Adipocyte (in vitro differentiated cells): ENCODE measurements around the gene STRN.
"Not testable (repeated sequence)": the region's sequence is repeated elsewhere in the genome, so short reads cannot be mapped to it uniquely, and the experiment has no call there.

Source experiments
- DNase-seq: peaks from one replicate; pipeline ENCODE4 v3.0.0-alpha.2; 2015; ENCODE audit warnings: low read depth
- H3K27me3 ChIP-seq: replicated peaks from 2 replicates; pipeline ENCODE4 v1.7.0; 2013; ENCODE audit warnings: mild to moderate bottlenecking, low read length, moderate library complexity; ENCODE audit not compliant: control insufficient read depth, insufficient read depth
- H3K36me3 ChIP-seq: 2 replicates; pipeline ENCODE4 v1.7.0; 2013; ENCODE audit warnings: low read length, mild to moderate bottlenecking, moderate library complexity; ENCODE audit not compliant: control insufficient read depth, insufficient read depth, severe bottlenecking
- H3K4me1 ChIP-seq: 2 replicates; pipeline ENCODE4 v1.7.0; 2013; ENCODE audit warnings: mild to moderate bottlenecking, low read length, moderate library complexity; ENCODE audit not compliant: control insufficient read depth, insufficient read depth
- H3K4me3 ChIP-seq: 2 replicates; pipeline ENCODE4 v1.7.0; 2013; ENCODE audit warnings: mild to moderate bottlenecking, low read length, moderate library complexity
- H3K9ac ChIP-seq: 2 replicates; pipeline ENCODE4 v1.7.0; 2013; ENCODE audit warnings: mild to moderate bottlenecking, low read length, moderate library complexity
- H3K9me3 ChIP-seq: 2 replicates; pipeline ENCODE4 v1.7.0; 2013; ENCODE audit warnings: mild to moderate bottlenecking, low read length, moderate library complexity; ENCODE audit not compliant: control insufficient read depth

Gene STRN

DNA sequence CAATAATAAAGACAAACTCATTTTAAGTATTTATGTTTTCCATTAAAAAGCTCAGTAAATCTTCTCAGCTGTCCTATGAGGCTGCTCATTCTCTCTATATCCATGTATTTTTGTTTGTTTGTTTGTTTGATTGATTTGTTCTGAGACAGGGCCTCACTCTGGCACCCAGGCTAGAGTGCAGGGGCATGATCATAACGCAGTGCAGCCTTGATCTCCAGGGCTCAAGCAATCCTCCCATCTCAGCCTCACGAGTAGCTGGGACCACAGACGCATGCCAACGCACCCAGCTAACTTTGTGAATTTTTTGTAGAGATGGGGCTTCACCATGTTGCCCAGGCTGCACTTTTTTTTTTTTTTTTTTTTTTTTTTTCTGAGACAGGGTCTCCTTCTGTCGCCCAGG is 5.6 kb downstream of the STRN start:
- H3K9ac ChIP-seq = no peak overlapping the region
- peaks cover 13% of the 10 kb centered on the region for H3K4me1 ChIP-seq
- H3K27me3 ChIP-seq = no peaks in the 10 kb centered on the region
- H3K4me3 ChIP-seq = no peak overlapping the region
- no peaks in the 10 kb centered on the region for H3K9me3 ChIP-seq
- no peaks in the 10 kb centered on the region for H3K36me3 ChIP-seq
- no peak for DNase-seq

GRCh38 chr2:36960005-36960675 is 6.2 kb downstream of the STRN start:
- Histone ChIP-seq H3K36me3 (no peaks in the 10 kb centered on the region), H3K4me1 (peaks cover 9% of the 10 kb centered on the region), H3K9ac (no peak overlapping the region), H3K4me3 (no peak overlapping the region), H3K27me3 (no peaks in the 10 kb centered on the region), H3K9me3 (no peaks in the 10 kb centered on the region)
- no peak for DNase-seq

DNA sequence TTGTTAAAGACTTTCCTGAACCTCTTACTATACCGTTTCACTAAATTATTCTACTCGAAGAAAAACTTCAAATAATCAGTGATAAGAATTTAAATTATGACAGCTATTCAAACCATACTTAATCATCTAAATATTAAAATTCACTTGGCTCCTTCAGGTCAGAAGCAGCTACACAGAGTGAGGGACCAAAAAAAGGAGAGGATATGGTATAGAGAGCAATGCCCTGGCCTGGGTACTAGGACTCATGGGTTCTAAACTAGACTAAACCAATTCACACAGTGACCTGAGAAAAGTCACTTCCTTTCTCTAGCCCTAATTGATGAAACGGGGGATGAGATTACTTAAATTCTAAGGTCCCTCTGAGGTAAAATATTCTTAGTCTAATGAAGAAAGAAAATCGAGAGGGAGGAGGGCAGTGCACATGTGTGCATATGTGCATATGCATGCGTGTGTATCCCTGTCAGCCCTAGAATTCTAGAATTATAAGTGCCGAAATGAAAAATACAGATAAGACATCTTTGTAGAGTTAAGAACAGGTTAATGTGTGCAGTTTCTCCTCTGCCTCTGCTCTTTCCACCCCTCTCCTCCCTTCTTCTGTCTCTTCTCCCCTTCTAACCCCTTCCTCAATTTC is 11.2 kb downstream of the STRN start:
- no peak overlapping the region for H3K9ac ChIP-seq
- no peak overlapping the region for H3K4me3 ChIP-seq
- H3K4me1 ChIP-seq = peaks cover 8% of the 10 kb centered on the region
- H3K9me3 ChIP-seq = no peaks in the 10 kb centered on the region
- no peaks in the 10 kb centered on the region for H3K27me3 ChIP-seq
- H3K36me3 ChIP-seq = no peaks in the 10 kb centered on the region
- no peak for DNase-seq

DNA sequence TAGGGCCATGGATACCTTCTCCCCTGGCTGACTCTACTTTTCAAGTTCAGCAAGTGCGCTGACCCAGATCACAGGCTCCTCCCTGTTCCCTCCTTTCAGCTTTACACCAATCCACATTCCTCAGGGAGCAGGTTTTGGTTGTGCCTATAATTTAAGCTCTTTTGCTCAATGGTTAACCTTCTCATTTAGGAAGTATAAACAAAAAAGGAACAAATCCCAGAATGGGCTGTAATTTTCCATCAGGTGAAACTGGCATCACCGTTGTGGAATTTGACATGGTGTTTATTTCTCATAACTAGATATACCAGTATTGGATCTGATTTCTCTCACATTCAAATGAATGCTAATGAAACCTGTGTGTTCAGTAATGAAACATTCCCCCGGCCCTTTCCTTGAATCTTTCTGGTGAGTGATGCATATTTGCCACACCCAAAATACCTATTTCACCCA is 13.6 kb downstream of the STRN start:
- H3K36me3 ChIP-seq = no peaks in the 10 kb centered on the region
- DNase-seq = no peak

DNA sequence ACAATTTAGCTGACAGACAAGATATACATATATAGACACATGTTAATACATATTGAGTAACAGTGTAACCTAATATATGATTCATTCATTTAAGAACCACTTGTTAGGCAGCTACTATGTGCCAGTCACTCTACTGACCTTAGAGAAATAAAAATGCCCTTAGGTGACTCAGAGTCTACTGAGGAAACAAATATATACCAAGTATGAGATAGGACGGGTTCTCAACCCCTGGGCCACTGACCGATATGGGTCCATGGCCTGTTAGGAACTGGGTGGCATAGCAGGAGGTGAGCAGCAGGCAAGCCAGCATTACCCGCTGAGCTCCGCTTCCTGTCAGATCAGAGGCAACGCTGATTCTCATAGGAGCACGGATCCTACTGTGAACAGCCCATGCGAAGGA is 14.8 kb downstream of the STRN start:
- no peaks in the 10 kb centered on the region for H3K9me3 ChIP-seq
- no peaks in the 10 kb centered on the region for H3K27me3 ChIP-seq
- peaks cover 8% of the 10 kb centered on the region for H3K4me1 ChIP-seq
- no peak overlapping the region for H3K4me3 ChIP-seq
- no peaks in the 10 kb centered on the region for H3K36me3 ChIP-seq
- peak; percentile 42 for DNase-seq
- H3K9ac ChIP-seq = no peak overlapping the region

More for the DNA sequence above, 13.6 kb downstream of the STRN start:
- H3K27me3 ChIP-seq = no peaks in the 10 kb centered on the region
- no peak overlapping the region for H3K4me3 ChIP-seq
- peaks cover 8% of the 10 kb centered on the region for H3K4me1 ChIP-seq
- H3K9me3 ChIP-seq = no peaks in the 10 kb centered on the region
- H3K9ac ChIP-seq = no peak overlapping the region

DNA sequence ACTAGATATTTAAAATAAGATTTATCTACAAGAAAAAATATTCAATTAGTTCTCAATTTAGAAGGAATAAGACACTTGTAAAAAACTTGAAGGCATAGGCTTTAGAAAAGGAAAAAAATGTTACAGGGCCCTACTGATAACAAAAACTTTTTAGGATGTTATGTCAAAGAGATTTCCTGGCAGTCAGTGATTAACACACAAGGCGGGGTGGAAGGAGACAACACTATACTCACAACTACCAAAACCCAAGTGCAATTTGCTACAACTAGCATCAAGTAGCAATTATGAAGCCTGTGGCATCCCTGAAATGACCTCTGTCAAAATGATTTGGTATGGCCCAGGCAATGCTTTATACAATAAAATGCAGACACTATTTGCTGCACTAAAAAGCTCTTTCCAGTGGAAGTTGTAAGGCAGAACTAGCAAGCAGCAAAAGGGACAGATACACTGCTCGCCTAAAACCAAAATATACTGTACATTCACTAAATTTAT is 15.3 kb downstream of the STRN start:
- H3K36me3 ChIP-seq = no peaks in the 10 kb centered on the region
- H3K4me3 ChIP-seq = no peak overlapping the region
- H3K9ac ChIP-seq = no peak overlapping the region
- no peaks in the 10 kb centered on the region for H3K9me3 ChIP-seq
- peaks cover 8% of the 10 kb centered on the region for H3K4me1 ChIP-seq
- no peak for DNase-seq
- H3K27me3 ChIP-seq = no peaks in the 10 kb centered on the region

DNA sequence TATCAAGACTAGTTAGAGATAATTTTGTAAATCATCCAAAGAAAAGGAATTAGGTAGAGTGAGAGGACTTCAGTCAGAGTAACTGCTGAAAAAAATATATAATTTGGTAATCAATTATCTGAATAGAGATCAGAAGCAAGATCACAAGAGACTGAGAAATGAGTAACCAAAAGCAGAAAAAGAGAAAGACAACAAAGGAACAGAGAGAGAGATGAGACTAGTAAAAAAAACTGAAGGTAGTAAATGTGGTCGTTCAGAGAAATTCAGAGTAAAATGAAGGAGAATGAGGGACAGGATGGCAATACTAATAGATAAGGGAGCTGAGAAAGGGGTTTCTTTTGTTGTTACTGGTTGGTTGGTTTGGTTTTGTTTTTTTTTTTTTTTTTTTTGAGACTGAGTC is 16.5 kb downstream of the STRN start:
- Histone ChIP-seq H3K36me3 (no peaks in the 10 kb centered on the region), H3K4me3 (no peak overlapping the region), H3K27me3 (no peaks in the 10 kb centered on the region), H3K4me1 (peaks cover 8% of the 10 kb centered on the region), H3K9me3 (no peaks in the 10 kb centered on the region), H3K9ac (no peak overlapping the region)
- no peak for DNase-seq

- H3K27me3 ChIP-seq, H3K4me1 ChIP-seq, DNase-seq, H3K9ac ChIP-seq, H3K4me3 ChIP-seq, H3K9me3 ChIP-seq, H3K36me3 ChIP-seq: not testable (repeated sequence)
Observed at GRCh38 chr2:36945240-36945639, 21.1 kb downstream of the STRN start.

GRCh38 chr2:36941867-36942266 is 24.5 kb downstream of the STRN start:
- H3K4me3 ChIP-seq = no peak overlapping the region
- no peaks in the 10 kb centered on the region for H3K4me1 ChIP-seq
- DNase-seq = no peak
- H3K9ac ChIP-seq = no peak overlapping the region
- no peaks in the 10 kb centered on the region for H3K27me3 ChIP-seq
- no peaks in the 10 kb centered on the region for H3K36me3 ChIP-seq
- H3K9me3 ChIP-seq = no peaks in the 10 kb centered on the region

GRCh38 chr2:36936526-36936925 is 29.8 kb downstream of the STRN start:
- not testable (repeated sequence) for H3K27me3 ChIP-seq, H3K9ac ChIP-seq, H3K4me3 ChIP-seq, H3K4me1 ChIP-seq, H3K9me3 ChIP-seq, DNase-seq, H3K36me3 ChIP-seq

DNA sequence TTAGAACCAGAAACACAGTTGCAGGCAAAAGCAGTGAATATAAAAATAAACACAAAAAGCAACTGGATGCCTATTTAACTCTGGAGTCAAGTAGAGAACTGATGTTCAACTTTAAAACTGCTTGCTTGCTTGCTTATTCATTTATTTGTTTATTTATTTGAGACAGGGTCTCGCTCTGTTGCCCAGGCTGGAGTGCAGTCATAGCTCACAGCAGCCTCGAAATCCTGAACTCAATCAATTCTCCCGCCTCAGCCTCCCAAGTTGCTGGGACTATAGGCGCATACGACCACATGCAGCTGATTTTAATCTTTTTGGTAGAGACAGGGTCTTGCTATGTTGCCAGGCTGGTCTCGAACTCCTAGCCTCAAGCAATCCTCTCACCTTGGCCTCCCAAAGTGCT is 34.6 kb downstream of the STRN start:
- H3K4me1 ChIP-seq = peaks cover 13% of the 10 kb centered on the region
- DNase-seq, H3K9ac ChIP-seq, H3K4me3 ChIP-seq, H3K36me3 ChIP-seq, H3K9me3 ChIP-seq, H3K27me3 ChIP-seq: not testable (repeated sequence)
